Measurements from ENCODE around the gene NPTXR. TPM values are rescaled to one million over a fixed set of nuclear protein-coding genes. Genes with fewer than 3 reads are reported as not detected.

The NPTXR gene
- total and polyA plus RNA-seq, 7 donors = under 0.01 to 14.4 (median 4.2) TPM; not detected in 1

- WGBS, 2 donors = 71 to 75% methylated on average over 6 of the region's 6 CpGs
- H3K4me3 ChIP-seq = no peak overlapping the region
- no peak for DNase-seq
- TF ChIP-seq EP300 (IDR thresholded peaks at IDR 0.05) (no peak), CTCF (IDR thresholded peaks at IDR 0.05) (no peak), POLR2AphosphoS5 (IDR thresholded peaks at IDR 0.05) (no peak), POLR2A (IDR thresholded peaks at IDR 0.05) (no peak)
- H3K27ac ChIP-seq = no peak overlapping the region
- H3K27me3 ChIP-seq = no peaks in the 10 kb centered on the region
- intact Hi-C loops (cut with DNase I) = no loop called here
- H3K9me3 ChIP-seq = no peaks in the 10 kb centered on the region
- no peaks in the 10 kb centered on the region for H3K36me3 ChIP-seq
- no peaks in the 10 kb centered on the region for H3K4me1 ChIP-seq
These were observed 6.0 kb upstream of the NPTXR start for GRCh38 chr22:38849811-38850210.

- no peaks in the 10 kb centered on the region for H3K27me3 ChIP-seq
- H3K9me3 ChIP-seq = no peaks in the 10 kb centered on the region
- peaks cover 0 to 20% (median 17%) of the 10 kb centered on the region in 4 donors for H3K4me1 ChIP-seq
- no peak for DNase-seq
- no peaks in the 10 kb centered on the region for H3K36me3 ChIP-seq
- H3K27ac ChIP-seq = no peak overlapping the region
- 60 to 87% methylated on average over 1 of the region's 1 CpG for WGBS, 2 donors
- TF ChIP-seq POLR2AphosphoS5 (IDR thresholded peaks at IDR 0.05) (no peak), CTCF (IDR thresholded peaks at IDR 0.05) (no peak), EP300 (IDR thresholded peaks at IDR 0.05) (no peak), POLR2A (IDR thresholded peaks at IDR 0.05) (no peak)
- H3K4me3 ChIP-seq = no peak overlapping the region
- intact Hi-C loops (cut with DNase I) = no loop called here
These were observed 2.6 kb upstream of the NPTXR start for GRCh38 chr22:38846412-38846811.

- Histone ChIP-seq H3K4me3 (no peak overlapping the region), H3K27ac (peak overlapping the region in 3 of 4 donors; percentile 70 to 83 (median 81)), H3K27me3 (no peaks in the 10 kb centered on the region), H3K9me3 (no peaks in the 10 kb centered on the region), H3K36me3 (no peaks in the 10 kb centered on the region), H3K4me1 (peaks cover 0 to 20% (median 17%) of the 10 kb centered on the region in 4 donors)
- TF ChIP-seq POLR2AphosphoS5 (IDR thresholded peaks at IDR 0.05) (no peak), CTCF (IDR thresholded peaks at IDR 0.05) (no peak), EP300 (IDR thresholded peaks at IDR 0.05) (no peak), POLR2A (IDR thresholded peaks at IDR 0.05) (no peak)
- DNase-seq = no peak
- intact Hi-C loops (cut with DNase I) = no loop called here
- WGBS, 2 donors = 63 to 72% methylated on average over 17 of the region's 17 CpGs
These were observed 1.3 kb upstream of the NPTXR start for GRCh38 chr22:38845004-38845740.

GRCh38 chr22:38844315-38845003 is 631 bp upstream of the NPTXR start:
- DNase-seq = no peak
- peak overlapping the region; percentile 69 to 83 (median 76) for H3K27ac ChIP-seq
- 7 to 18% methylated on average over 22 of the region's 22 CpGs for WGBS, 2 donors
- TF ChIP-seq POLR2A (IDR thresholded peaks at IDR 0.05) = no peak
- TF ChIP-seq EP300 (IDR thresholded peaks at IDR 0.05) = no peak
- TF ChIP-seq CTCF (IDR thresholded peaks at IDR 0.05) = no peak
- TF ChIP-seq POLR2AphosphoS5 (IDR thresholded peaks at IDR 0.05) = no peak
- peaks cover 0 to 20% (median 17%) of the 10 kb centered on the region in 4 donors for H3K4me1 ChIP-seq
- H3K27me3 ChIP-seq = no peaks in the 10 kb centered on the region
- no peaks in the 10 kb centered on the region for H3K36me3 ChIP-seq
- peak overlapping the region in 3 of 4 donors; percentile 54 to 56 (median 56) for H3K4me3 ChIP-seq
- intact Hi-C loops (cut with DNase I) = loop anchor here (5.0 kb wide), 2 partner anchors 52 to 87 kb away; partner anchors contain the start of genes DNAL4 and SUN2
- no peaks in the 10 kb centered on the region for H3K9me3 ChIP-seq
